ENCODE measurements around the gene PPM1J. TPM values are rescaled to one million over a fixed set of nuclear protein-coding genes. Genes with fewer than 3 reads are reported as not detected.

Gene PPM1J
- total and polyA plus RNA-seq, 2 of the 8 experiments (the other 6 are each of a cell fraction or from before 2014, with no cell fraction given), result 19.4 to 31.6 TPM

DNA sequence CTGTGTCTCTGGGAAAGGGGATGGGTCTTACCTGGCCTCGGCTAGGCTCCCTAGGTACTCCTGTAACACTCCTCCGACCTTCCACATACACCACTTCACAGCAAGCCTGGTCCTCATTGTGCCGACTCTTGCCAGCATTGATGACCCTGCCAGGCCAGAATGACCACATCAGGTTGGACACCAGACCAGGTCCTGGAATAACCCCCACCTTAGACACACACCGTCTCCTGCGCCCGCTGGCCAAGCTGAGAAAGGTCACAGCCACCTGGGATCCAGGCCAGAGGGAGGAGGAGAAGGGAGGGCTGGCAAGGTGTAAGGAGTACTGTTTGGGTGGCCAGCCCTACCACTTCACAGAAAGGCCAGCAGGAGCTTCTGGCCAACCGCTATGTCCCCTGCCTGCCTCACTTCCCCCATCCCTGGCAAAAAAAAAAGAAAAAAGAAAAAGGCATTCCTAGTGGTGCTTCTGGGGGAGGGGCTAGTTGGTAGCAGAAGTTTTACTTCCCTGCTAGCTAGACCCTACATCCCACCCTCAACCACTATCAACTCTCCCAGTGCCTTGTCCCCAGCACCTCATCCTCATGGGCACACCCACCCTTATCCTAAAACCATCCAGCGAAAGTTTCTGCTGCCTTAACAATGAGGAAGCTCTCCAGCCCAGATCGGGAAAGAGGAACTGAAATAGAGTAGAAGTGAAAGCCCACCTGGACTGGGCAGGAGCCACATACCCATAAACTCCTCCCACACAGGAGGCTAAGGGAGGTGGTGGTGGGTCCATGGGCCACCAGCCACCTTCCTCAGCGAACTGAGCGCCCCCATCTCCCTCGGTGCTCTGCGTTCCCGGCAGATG lies 1.4 kb downstream of the PPM1J start (continued):
- TF ChIP-seq HDAC2 (IDR thresholded peaks at IDR 0.05; ENCODE audit: borderline replicate concordance in 1 of 2, low read depth in 2 of 2, low read length in 2 of 2), result no peak
- no peak for TF ChIP-seq SP2 (IDR thresholded peaks at IDR 0.05; ENCODE audit: low read length)
- TF ChIP-seq CTBP2 (IDR thresholded peaks at IDR 0.05; ENCODE audit: borderline replicate concordance, insufficient read depth, insufficient read length, low read length), result no peak
- no peak for TF ChIP-seq CBX8 (IDR thresholded peaks at IDR 0.05; ENCODE audit: borderline replicate concordance, low read depth, low read length)
- TF ChIP-seq SIX5 (IDR thresholded peaks at IDR 0.05; ENCODE audit: low read depth, low read length), result no peak

Data from H1 (cell line).